Measurements from ENCODE around the gene CLK3.

Gene CLK3

GRCh38 chr15:74618841-74619596 is 3.4 kb downstream of the CLK3 start:
- H2BK12ac ChIP-seq (ENCODE audit: low read length): no peak overlapping the region
- H3K23ac ChIP-seq (ENCODE audit: low read length): no peak overlapping the region
- H4K8ac ChIP-seq (ENCODE audit: low read depth, low read length): no peak overlapping the region
- H3K4me1 ChIP-seq (ENCODE audit: control insufficient read depth in 1 of 2, insufficient read depth in 2 of 2, low read length in 2 of 2): peaks cover 3 to 8% of the 10 kb centered on the region in 2 experiments
- peaks cover 18% of the 10 kb centered on the region for H3K79me1 ChIP-seq (ENCODE audit: low read length)
- no peak overlapping the region for H3K9ac ChIP-seq (ENCODE audit: low read length)
- no peak overlapping the region for H3K27ac ChIP-seq (ENCODE audit: low read depth, low read length)
- no peaks in the 10 kb centered on the region for H3K9me3 ChIP-seq (ENCODE audit: insufficient read depth, low read depth, low read length)
- H3K27me3 ChIP-seq (ENCODE audit: insufficient read depth, low read length): no peaks in the 10 kb centered on the region
- H3K4me3 ChIP-seq (ENCODE audit: low read depth, low read length): no peak overlapping the region
- H3K14ac ChIP-seq (ENCODE audit: low read length): no peak overlapping the region
- H4K91ac ChIP-seq (ENCODE audit: low read depth, low read length): no peak overlapping the region
- no peak overlapping the region for H3K18ac ChIP-seq (ENCODE audit: low read length)
- H2AFZ ChIP-seq (ENCODE audit: insufficient read depth, low read length, poor library complexity): no peak overlapping the region
- peaks cover 55 to 60% of the 10 kb centered on the region in 2 experiments for H3K36me3 ChIP-seq (ENCODE audit: control insufficient read depth in 1 of 2, insufficient read depth in 2 of 2, low read length in 2 of 2)
- peaks cover 25% of the 10 kb centered on the region for H3K79me2 ChIP-seq (ENCODE audit: control insufficient read depth, insufficient read depth, low read length, poor library complexity)
- H2AK5ac ChIP-seq (ENCODE audit: low read length): no peak overlapping the region
- peak overlapping the region; percentile 13 for H3K4ac ChIP-seq (ENCODE audit: low read depth, low read length)
- H2BK120ac ChIP-seq (ENCODE audit: insufficient read depth, low read length, poor library complexity): no peak overlapping the region
- H4K12ac ChIP-seq (ENCODE audit: low read depth, low read length): no peak overlapping the region
- H2BK5ac ChIP-seq (ENCODE audit: low read depth, low read length, poor library complexity): no peak overlapping the region
- no peak overlapping the region for H3K4me2 ChIP-seq (ENCODE audit: low read length)
- DNase-seq: no peak
- WGBS (ENCODE audit: extremely low coverage, insufficient coverage, insufficient read length): no CpG with 5 or more reads among the region's 15 CpGs

GRCh38 chr15:74619916-74620635 is 4.4 kb downstream of the CLK3 start:
- Histone ChIP-seq H3K27ac (ENCODE audit: low read depth, low read length) (no peak overlapping the region), H3K9me3 (ENCODE audit: insufficient read depth, low read depth, low read length) (no peaks in the 10 kb centered on the region), H3K4me2 (ENCODE audit: low read length) (no peak overlapping the region), H3K4me1 (ENCODE audit: control insufficient read depth in 1 of 2, insufficient read depth in 2 of 2, low read length in 2 of 2) (peaks cover 3 to 8% of the 10 kb centered on the region in 2 experiments), H2BK120ac (ENCODE audit: insufficient read depth, low read length, poor library complexity) (no peak overlapping the region), H3K4me3 (ENCODE audit: low read depth, low read length) (no peak overlapping the region), H3K4ac (ENCODE audit: low read depth, low read length) (no peak overlapping the region), H3K79me1 (ENCODE audit: low read length) (peaks cover 13% of the 10 kb centered on the region), H2BK5ac (ENCODE audit: low read depth, low read length, poor library complexity) (no peak overlapping the region), H3K18ac (ENCODE audit: low read length) (no peak overlapping the region), H2AFZ (ENCODE audit: insufficient read depth, low read length, poor library complexity) (no peak overlapping the region), H3K14ac (ENCODE audit: low read length) (no peak overlapping the region), H2BK12ac (ENCODE audit: low read length) (no peak overlapping the region), H3K23ac (ENCODE audit: low read length) (no peak overlapping the region), H4K12ac (ENCODE audit: low read depth, low read length) (no peak overlapping the region), H3K9ac (ENCODE audit: low read length) (no peak overlapping the region), H3K79me2 (ENCODE audit: control insufficient read depth, insufficient read depth, low read length, poor library complexity) (peaks cover 25% of the 10 kb centered on the region), H3K27me3 (ENCODE audit: insufficient read depth, low read length) (no peaks in the 10 kb centered on the region), H4K8ac (ENCODE audit: low read depth, low read length) (no peak overlapping the region), H4K91ac (ENCODE audit: low read depth, low read length) (no peak overlapping the region), H3K36me3 (ENCODE audit: control insufficient read depth in 1 of 2, insufficient read depth in 2 of 2, low read length in 2 of 2) (peaks cover 66 to 70% of the 10 kb centered on the region in 2 experiments), H2AK5ac (ENCODE audit: low read length) (no peak overlapping the region)
- no CpG with 5 or more reads among the region's 27 CpGs for WGBS (ENCODE audit: extremely low coverage, insufficient coverage, insufficient read length)
- DNase-seq: no peak

- H3K18ac ChIP-seq (ENCODE audit: low read length): no peak overlapping the region
- no CpG with 5 or more reads among the region's 23 CpGs for WGBS (ENCODE audit: extremely low coverage, insufficient coverage, insufficient read length)
- DNase-seq: peak; percentile 47 to 76
Measured at GRCh38 chr15:74620636-74621545, 5.3 kb downstream of the CLK3 start.

GRCh38 chr15:74621546-74621920 is 5.9 kb downstream of the CLK3 start:
- Histone ChIP-seq H2AK5ac (ENCODE audit: low read length) (no peak overlapping the region), H2BK5ac (ENCODE audit: low read depth, low read length, poor library complexity) (no peak overlapping the region), H2AFZ (ENCODE audit: insufficient read depth, low read length, poor library complexity) (no peak overlapping the region), H3K4me1 (ENCODE audit: control insufficient read depth in 1 of 2, insufficient read depth in 2 of 2, low read length in 2 of 2) (peaks cover 2 to 6% of the 10 kb centered on the region in 2 experiments), H4K12ac (ENCODE audit: low read depth, low read length) (no peak overlapping the region), H3K9me3 (ENCODE audit: insufficient read depth, low read depth, low read length) (no peaks in the 10 kb centered on the region), H3K36me3 (ENCODE audit: control insufficient read depth in 1 of 2, insufficient read depth in 2 of 2, low read length in 2 of 2) (peaks cover 80 to 85% of the 10 kb centered on the region in 2 experiments), H3K14ac (ENCODE audit: low read length) (no peak overlapping the region), H3K4me3 (ENCODE audit: low read depth, low read length) (no peak overlapping the region), H3K79me1 (ENCODE audit: low read length) (peaks cover under 1% of the 10 kb centered on the region), H3K4ac (ENCODE audit: low read depth, low read length) (no peak overlapping the region), H4K8ac (ENCODE audit: low read depth, low read length) (no peak overlapping the region), H2BK12ac (ENCODE audit: low read length) (no peak overlapping the region), H3K79me2 (ENCODE audit: control insufficient read depth, insufficient read depth, low read length, poor library complexity) (peaks cover 12% of the 10 kb centered on the region), H3K9ac (ENCODE audit: low read length) (no peak overlapping the region), H3K4me2 (ENCODE audit: low read length) (no peak overlapping the region), H3K27ac (ENCODE audit: low read depth, low read length) (no peak overlapping the region), H2BK120ac (ENCODE audit: insufficient read depth, low read length, poor library complexity) (no peak overlapping the region), H3K18ac (ENCODE audit: low read length) (no peak overlapping the region), H3K23ac (ENCODE audit: low read length) (no peak overlapping the region), H3K27me3 (ENCODE audit: insufficient read depth, low read length) (no peaks in the 10 kb centered on the region), H4K91ac (ENCODE audit: low read depth, low read length) (no peak overlapping the region)
- no peak for DNase-seq
- WGBS (ENCODE audit: extremely low coverage, insufficient coverage, insufficient read length): no CpG with 5 or more reads among the region's 16 CpGs

More at GRCh38 chr15:74620636-74621545, 5.3 kb downstream of the CLK3 start:
- Histone ChIP-seq H3K4me1 (ENCODE audit: control insufficient read depth in 1 of 2, insufficient read depth in 2 of 2, low read length in 2 of 2) (peaks cover 3 to 8% of the 10 kb centered on the region in 2 experiments), H3K79me2 (ENCODE audit: control insufficient read depth, insufficient read depth, low read length, poor library complexity) (peaks cover 18% of the 10 kb centered on the region), H3K9me3 (ENCODE audit: insufficient read depth, low read depth, low read length) (no peaks in the 10 kb centered on the region), H3K9ac (ENCODE audit: low read length) (no peak overlapping the region), H3K14ac (ENCODE audit: low read length) (no peak overlapping the region), H4K12ac (ENCODE audit: low read depth, low read length) (no peak overlapping the region), H3K27me3 (ENCODE audit: insufficient read depth, low read length) (no peaks in the 10 kb centered on the region), H4K91ac (ENCODE audit: low read depth, low read length) (no peak overlapping the region), H2BK120ac (ENCODE audit: insufficient read depth, low read length, poor library complexity) (no peak overlapping the region), H4K8ac (ENCODE audit: low read depth, low read length) (no peak overlapping the region), H2BK5ac (ENCODE audit: low read depth, low read length, poor library complexity) (no peak overlapping the region), H3K36me3 (ENCODE audit: control insufficient read depth in 1 of 2, insufficient read depth in 2 of 2, low read length in 2 of 2) (peaks cover 74 to 78% of the 10 kb centered on the region in 2 experiments), H3K23ac (ENCODE audit: low read length) (no peak overlapping the region), H3K79me1 (ENCODE audit: low read length) (peaks cover 7% of the 10 kb centered on the region), H2AFZ (ENCODE audit: insufficient read depth, low read length, poor library complexity) (no peak overlapping the region), H2BK12ac (ENCODE audit: low read length) (no peak overlapping the region), H2AK5ac (ENCODE audit: low read length) (no peak overlapping the region), H3K4me2 (ENCODE audit: low read length) (no peak overlapping the region), H3K4ac (ENCODE audit: low read depth, low read length) (no peak overlapping the region), H3K4me3 (ENCODE audit: low read depth, low read length) (no peak overlapping the region), H3K27ac (ENCODE audit: low read depth, low read length) (no peak overlapping the region)
